ENCODE results near the gene MBOAT7. TPM values are rescaled to one million over a fixed set of nuclear protein-coding genes. Genes with fewer than 3 reads are reported as not detected.
"Not testable (repeated sequence)": the region's sequence is repeated elsewhere in the genome, so short reads cannot be mapped to it uniquely, and the experiment has no call there.

Gene MBOAT7
- total RNA-seq, 1 donor from 2014 or later, result 99.1 TPM

GRCh38 chr19:54223277-54223936, 34.0 kb upstream of the MBOAT7 start:
- H3K27me3 Mint-ChIP-seq, result peaks cover 35% of the 10 kb centered on the region
- not testable (repeated sequence) for DNase-seq (ENCODE audit: low spot score, unreplicated experiment); H3K4me3 Mint-ChIP-seq (ENCODE audit: low read depth); H3K36me3 Mint-ChIP-seq (ENCODE audit: insufficient read depth); H3K4me1 Mint-ChIP-seq (ENCODE audit: low read depth); H3K27ac Mint-ChIP-seq; H3K9me3 Mint-ChIP-seq (ENCODE audit: low read depth)

- H3K36me3 Mint-ChIP-seq (ENCODE audit: insufficient read depth); H3K4me1 Mint-ChIP-seq (ENCODE audit: low read depth); DNase-seq (ENCODE audit: low spot score, unreplicated experiment); H3K27ac Mint-ChIP-seq; H3K9me3 Mint-ChIP-seq (ENCODE audit: low read depth); H3K4me3 Mint-ChIP-seq (ENCODE audit: low read depth): not testable (repeated sequence)
- H3K27me3 Mint-ChIP-seq, result peaks cover 31% of the 10 kb centered on the region
Observed at GRCh38 chr19:54222474-54223276, 33.3 kb upstream of the MBOAT7 start, which contains the start of gene LILRB3. TSS of gene LILRB3 (minus strand) at chr19:54223007. CDS start at chr19:54222976, 31 bp downstream.

DNA sequence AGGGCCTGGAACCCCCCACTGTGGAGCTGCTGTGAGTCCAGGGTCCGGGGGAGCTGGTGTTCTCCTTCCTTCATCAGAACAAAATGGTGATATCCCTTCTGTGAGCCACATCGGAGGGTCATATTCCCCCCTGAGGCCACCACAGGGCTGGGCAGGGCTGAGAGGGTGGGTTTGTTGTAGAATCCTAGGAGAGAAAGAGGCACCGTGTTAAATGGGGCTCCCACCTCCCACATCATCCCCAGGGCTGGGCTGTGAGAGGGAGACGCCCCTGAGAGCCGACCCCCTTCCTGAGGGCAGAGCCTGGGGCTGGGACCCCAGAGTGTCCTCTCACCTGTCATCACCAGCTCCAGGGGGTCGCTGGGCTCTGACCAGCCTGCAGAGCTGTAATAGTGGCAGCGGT, 32.6 kb upstream of the MBOAT7 start:
- not testable (repeated sequence) for H3K4me3 Mint-ChIP-seq (ENCODE audit: low read depth); H3K36me3 Mint-ChIP-seq (ENCODE audit: insufficient read depth); H3K27ac Mint-ChIP-seq; DNase-seq (ENCODE audit: low spot score, unreplicated experiment); H3K4me1 Mint-ChIP-seq (ENCODE audit: low read depth); H3K9me3 Mint-ChIP-seq (ENCODE audit: low read depth)
- H3K27me3 Mint-ChIP-seq, result peaks cover 29% of the 10 kb centered on the region

- not testable (repeated sequence) for H3K9me3 Mint-ChIP-seq (ENCODE audit: low read depth); H3K4me3 Mint-ChIP-seq (ENCODE audit: low read depth); H3K27ac Mint-ChIP-seq; H3K36me3 Mint-ChIP-seq (ENCODE audit: insufficient read depth); H3K4me1 Mint-ChIP-seq (ENCODE audit: low read depth); DNase-seq (ENCODE audit: low spot score, unreplicated experiment)
- peaks cover 17% of the 10 kb centered on the region for H3K27me3 Mint-ChIP-seq
Observed at GRCh38 chr19:54219702-54220101, 30.3 kb upstream of the MBOAT7 start.

- peaks cover 13% of the 10 kb centered on the region for H3K27me3 Mint-ChIP-seq
- TF ChIP-seq, protein P1, sequence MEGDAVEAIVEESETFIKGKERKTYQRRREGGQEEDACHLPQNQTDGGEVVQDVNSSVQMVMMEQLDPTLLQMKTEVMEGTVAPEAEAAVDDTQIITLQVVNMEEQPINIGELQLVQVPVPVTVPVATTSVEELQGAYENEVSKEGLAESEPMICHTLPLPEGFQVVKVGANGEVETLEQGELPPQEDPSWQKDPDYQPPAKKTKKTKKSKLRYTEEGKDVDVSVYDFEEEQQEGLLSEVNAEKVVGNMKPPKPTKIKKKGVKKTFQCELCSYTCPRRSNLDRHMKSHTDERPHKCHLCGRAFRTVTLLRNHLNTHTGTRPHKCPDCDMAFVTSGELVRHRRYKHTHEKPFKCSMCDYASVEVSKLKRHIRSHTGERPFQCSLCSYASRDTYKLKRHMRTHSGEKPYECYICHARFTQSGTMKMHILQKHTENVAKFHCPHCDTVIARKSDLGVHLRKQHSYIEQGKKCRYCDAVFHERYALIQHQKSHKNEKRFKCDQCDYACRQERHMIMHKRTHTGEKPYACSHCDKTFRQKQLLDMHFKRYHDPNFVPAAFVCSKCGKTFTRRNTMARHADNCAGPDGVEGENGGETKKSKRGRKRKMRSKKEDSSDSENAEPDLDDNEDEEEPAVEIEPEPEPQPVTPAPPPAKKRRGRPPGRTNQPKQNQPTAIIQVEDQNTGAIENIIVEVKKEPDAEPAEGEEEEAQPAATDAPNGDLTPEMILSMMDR (IDR thresholded peaks at IDR 0.05; ENCODE audit: unreplicated experiment), result no peak
- no peaks in the 10 kb centered on the region for H3K9me3 Mint-ChIP-seq (ENCODE audit: low read depth)
- peaks cover 4% of the 10 kb centered on the region for H3K4me1 Mint-ChIP-seq (ENCODE audit: low read depth)
- H3K27ac Mint-ChIP-seq, result no peak overlapping the region
- DNase-seq (ENCODE audit: low spot score, unreplicated experiment), result no peak
- no peak overlapping the region for H3K4me3 Mint-ChIP-seq (ENCODE audit: low read depth)
- peaks cover 6% of the 10 kb centered on the region for H3K36me3 Mint-ChIP-seq (ENCODE audit: insufficient read depth)
Observed at GRCh38 chr19:54218960-54219661, 29.7 kb upstream of the MBOAT7 start.

DNA sequence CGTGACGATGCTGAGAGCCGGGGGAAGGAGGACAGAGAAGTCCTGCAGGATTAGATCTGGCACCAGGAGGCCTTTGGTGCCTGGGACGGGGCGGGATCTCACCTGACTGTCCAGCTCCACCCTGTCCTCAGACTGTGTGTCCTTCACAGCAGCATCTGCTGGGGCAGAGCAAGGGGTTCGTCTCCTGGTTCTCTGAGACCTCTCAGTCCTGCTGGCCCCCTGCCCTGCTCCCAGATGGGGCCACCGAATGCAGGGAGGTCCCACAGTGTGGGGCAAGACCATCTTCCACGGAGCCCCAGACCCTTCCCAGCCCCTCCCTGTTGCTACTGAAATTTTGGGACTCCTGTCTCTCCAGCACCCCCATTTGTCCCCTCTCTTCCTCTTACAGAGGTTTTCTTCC, 28.9 kb upstream of the MBOAT7 start:
- H3K27me3 Mint-ChIP-seq, result peaks cover 5% of the 10 kb centered on the region
- TF ChIP-seq, protein P1 (IDR thresholded peaks at IDR 0.05; ENCODE audit: unreplicated experiment), result no peak
- H3K27ac Mint-ChIP-seq, result no peak overlapping the region
- DNase-seq (ENCODE audit: low spot score, unreplicated experiment), result no peak
- peaks cover 6% of the 10 kb centered on the region for H3K36me3 Mint-ChIP-seq (ENCODE audit: insufficient read depth)
- H3K9me3 Mint-ChIP-seq (ENCODE audit: low read depth), result no peaks in the 10 kb centered on the region
- H3K4me1 Mint-ChIP-seq (ENCODE audit: low read depth), result peaks cover 4% of the 10 kb centered on the region
- H3K4me3 Mint-ChIP-seq (ENCODE audit: low read depth), result no peak overlapping the region

GRCh38 chr19:54217517-54218247, 28.3 kb upstream of the MBOAT7 start:
- H3K4me1 Mint-ChIP-seq (ENCODE audit: low read depth), result not testable (repeated sequence)

More at GRCh38 chr19:54217517-54218247, 28.3 kb upstream of the MBOAT7 start:
- H3K27ac Mint-ChIP-seq; H3K36me3 Mint-ChIP-seq (ENCODE audit: insufficient read depth); H3K4me3 Mint-ChIP-seq (ENCODE audit: low read depth); H3K9me3 Mint-ChIP-seq (ENCODE audit: low read depth); H3K27me3 Mint-ChIP-seq; DNase-seq (ENCODE audit: low spot score, unreplicated experiment): not testable (repeated sequence)
